HepG2 (cell line): Measurements from ENCODE around the gene ACTR1B. TPM values are rescaled to one million over a fixed set of nuclear protein-coding genes. Genes with fewer than 3 reads are reported as not detected.

ENCODE experiments used
- ETV5 ChIP-seq: IDR thresholded peaks from 2 replicates; pipeline ENCODE4 v1.6.1; 2018; ENCODE audit warnings: missing biosample characterization, missing genetic modification reagents, inconsistent platforms, borderline replicate concordance
- GMEB1 ChIP-seq: sonication (generic); formaldehyde crosslinking; IDR thresholded peaks from 2 replicates; pipeline ENCODE4 v1.5.1; 2020; ENCODE audit warnings: missing genetic modification reagents, mild to moderate bottlenecking, borderline replicate concordance
- MAF1 ChIP-seq: sonication (generic); formaldehyde crosslinking; IDR thresholded peaks from 2 replicates; pipeline ENCODE4 v1.5.0; 2020; ENCODE audit warnings: missing genetic modification reagents, borderline replicate concordance
- TP53 ChIP-seq: sonication (generic); formaldehyde crosslinking; conservative IDR thresholded peaks from 2 replicates; pipeline ENCODE4 v1.4.0; 2020; ENCODE audit warnings: missing genetic modification reagents
- TRIM24 ChIP-seq: sonication (generic); formaldehyde crosslinking; IDR thresholded peaks from 2 replicates; pipeline ENCODE4 v1.8.0; 2022; ENCODE audit warnings: mild to moderate bottlenecking, missing genetic modification reagents
- ZFP41 ChIP-seq: sonication (generic); formaldehyde crosslinking; IDR thresholded peaks from 2 replicates; pipeline ENCODE4 v1.4.0; 2020; ENCODE audit warnings: mild to moderate bottlenecking, missing genetic modification reagents, borderline replicate concordance
- ZNF414 ChIP-seq: sonication (generic); formaldehyde crosslinking; IDR thresholded peaks from 2 replicates; pipeline ENCODE4 v1.5.0; 2020; ENCODE audit warnings: missing genetic modification reagents
- ZNF512B ChIP-seq: sonication (generic); formaldehyde crosslinking; IDR thresholded peaks from 2 replicates; pipeline ENCODE4 v1.5.1; 2020; ENCODE audit warnings: missing genetic modification reagents, mild to moderate bottlenecking, borderline replicate concordance
- ZNF780A ChIP-seq: sonication (generic); formaldehyde crosslinking; IDR thresholded peaks from 2 replicates; pipeline ENCODE4 v1.8.0; 2022; ENCODE audit warnings: mild to moderate bottlenecking, missing genetic modification reagents, moderate library complexity
- polyA plus RNA-seq, 8 experiments: library from polyadenylated mRNA; depleted of rRNA in 3 of 8; stranded (reverse) in 7 of 8; unstranded in 1 of 8; fragments of >200 nt; fragmentation: Illumina TruSeq in 4 of 8; extraction: Trizol in 4 of 8; gene quantifications; 2 replicates each; pipeline versions ENCODE4 v1.2.1 to v1.2.3, GENCODE V29; 2011 to 2016; ENCODE audit warnings: low read depth in 4 of 8, missing spikeins in 1 of 8, mixed read lengths in 1 of 8; ENCODE audit not compliant: insufficient read depth in 1 of 8
- total RNA-seq, 5 experiments: library from RNA; depleted of rRNA; stranded (reverse); fragments of >200 nt; fragmentation: Illumina TruSeq; extraction: Trizol; gene quantifications; 2 replicates each; pipeline ENCODE4 v1.2.3, GENCODE V29; 2016; ENCODE audit warnings: low read depth in 1 of 5
- TF ChIP-seq, protein P1 (sequence below): sonication (generic); formaldehyde crosslinking; conservative IDR thresholded peaks from 2 replicates; pipeline ENCODE4 v1.4.0; 2020; ENCODE audit warnings: mild to moderate bottlenecking, missing genetic modification reagents, moderate library complexity
- TF ChIP-seq, protein P2 (sequence below): sonication (generic); formaldehyde crosslinking; IDR thresholded peaks from 2 replicates; pipeline ENCODE4 v1.5.0; 2020; ENCODE audit warnings: mild to moderate bottlenecking, missing genetic modification reagents
- TF ChIP-seq, protein P3 (sequence below): sonication (generic); formaldehyde crosslinking; IDR thresholded peaks from 2 replicates; pipeline ENCODE4 v1.4.0; 2020; ENCODE audit warnings: mild to moderate bottlenecking, missing genetic modification reagents

ACTR1B gene
- total and polyA plus RNA-seq, 2 of the 13 experiments (the other 11 are each of a cell fraction or from before 2014, with no cell fraction given), result 61.7 to 76.7 TPM

GRCh38 chr2:97663962-97664635, at the start of gene ACTR1B (continued):
- TF ChIP-seq, protein P1, sequence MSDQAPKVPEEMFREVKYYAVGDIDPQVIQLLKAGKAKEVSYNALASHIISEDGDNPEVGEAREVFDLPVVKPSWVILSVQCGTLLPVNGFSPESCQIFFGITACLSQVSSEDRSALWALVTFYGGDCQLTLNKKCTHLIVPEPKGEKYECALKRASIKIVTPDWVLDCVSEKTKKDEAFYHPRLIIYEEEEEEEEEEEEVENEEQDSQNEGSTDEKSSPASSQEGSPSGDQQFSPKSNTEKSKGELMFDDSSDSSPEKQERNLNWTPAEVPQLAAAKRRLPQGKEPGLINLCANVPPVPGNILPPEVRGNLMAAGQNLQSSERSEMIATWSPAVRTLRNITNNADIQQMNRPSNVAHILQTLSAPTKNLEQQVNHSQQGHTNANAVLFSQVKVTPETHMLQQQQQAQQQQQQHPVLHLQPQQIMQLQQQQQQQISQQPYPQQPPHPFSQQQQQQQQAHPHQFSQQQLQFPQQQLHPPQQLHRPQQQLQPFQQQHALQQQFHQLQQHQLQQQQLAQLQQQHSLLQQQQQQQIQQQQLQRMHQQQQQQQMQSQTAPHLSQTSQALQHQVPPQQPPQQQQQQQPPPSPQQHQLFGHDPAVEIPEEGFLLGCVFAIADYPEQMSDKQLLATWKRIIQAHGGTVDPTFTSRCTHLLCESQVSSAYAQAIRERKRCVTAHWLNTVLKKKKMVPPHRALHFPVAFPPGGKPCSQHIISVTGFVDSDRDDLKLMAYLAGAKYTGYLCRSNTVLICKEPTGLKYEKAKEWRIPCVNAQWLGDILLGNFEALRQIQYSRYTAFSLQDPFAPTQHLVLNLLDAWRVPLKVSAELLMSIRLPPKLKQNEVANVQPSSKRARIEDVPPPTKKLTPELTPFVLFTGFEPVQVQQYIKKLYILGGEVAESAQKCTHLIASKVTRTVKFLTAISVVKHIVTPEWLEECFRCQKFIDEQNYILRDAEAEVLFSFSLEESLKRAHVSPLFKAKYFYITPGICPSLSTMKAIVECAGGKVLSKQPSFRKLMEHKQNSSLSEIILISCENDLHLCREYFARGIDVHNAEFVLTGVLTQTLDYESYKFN (CRISPR knock-in tag), result peak; percentile 14
- TF ChIP-seq ZNF512B (no peak), ETV5 (CRISPR knock-in tag) (peak; percentile 49; the same call in 1 of the 2 replicates), GMEB1 (CRISPR knock-in tag) (peak; percentile 78; the same call in 1 of the 2 replicates), TP53 (CRISPR knock-in tag) (0 out of 2 replicates have a peak, but pooled peaks have one; percentile 74), ZNF414 (CRISPR knock-in tag) (0 out of 2 replicates have a peak, but pooled peaks have one; percentile 52), TRIM24 (no peak), ZFP41 (CRISPR knock-in tag) (no peak), ZNF780A (no peak), MAF1 (CRISPR knock-in tag) (0 out of 2 replicates have a peak, but pooled peaks have one; percentile 29)
- TF ChIP-seq, protein P2, sequence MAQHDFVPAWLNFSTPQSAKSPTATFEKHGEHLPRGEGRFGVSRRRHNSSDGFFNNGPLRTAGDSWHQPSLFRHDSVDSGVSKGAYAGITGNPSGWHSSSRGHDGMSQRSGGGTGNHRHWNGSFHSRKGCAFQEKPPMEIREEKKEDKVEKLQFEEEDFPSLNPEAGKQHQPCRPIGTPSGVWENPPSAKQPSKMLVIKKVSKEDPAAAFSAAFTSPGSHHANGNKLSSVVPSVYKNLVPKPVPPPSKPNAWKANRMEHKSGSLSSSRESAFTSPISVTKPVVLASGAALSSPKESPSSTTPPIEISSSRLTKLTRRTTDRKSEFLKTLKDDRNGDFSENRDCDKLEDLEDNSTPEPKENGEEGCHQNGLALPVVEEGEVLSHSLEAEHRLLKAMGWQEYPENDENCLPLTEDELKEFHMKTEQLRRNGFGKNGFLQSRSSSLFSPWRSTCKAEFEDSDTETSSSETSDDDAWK (CRISPR knock-in tag), result no peak
- TF ChIP-seq, protein P3, sequence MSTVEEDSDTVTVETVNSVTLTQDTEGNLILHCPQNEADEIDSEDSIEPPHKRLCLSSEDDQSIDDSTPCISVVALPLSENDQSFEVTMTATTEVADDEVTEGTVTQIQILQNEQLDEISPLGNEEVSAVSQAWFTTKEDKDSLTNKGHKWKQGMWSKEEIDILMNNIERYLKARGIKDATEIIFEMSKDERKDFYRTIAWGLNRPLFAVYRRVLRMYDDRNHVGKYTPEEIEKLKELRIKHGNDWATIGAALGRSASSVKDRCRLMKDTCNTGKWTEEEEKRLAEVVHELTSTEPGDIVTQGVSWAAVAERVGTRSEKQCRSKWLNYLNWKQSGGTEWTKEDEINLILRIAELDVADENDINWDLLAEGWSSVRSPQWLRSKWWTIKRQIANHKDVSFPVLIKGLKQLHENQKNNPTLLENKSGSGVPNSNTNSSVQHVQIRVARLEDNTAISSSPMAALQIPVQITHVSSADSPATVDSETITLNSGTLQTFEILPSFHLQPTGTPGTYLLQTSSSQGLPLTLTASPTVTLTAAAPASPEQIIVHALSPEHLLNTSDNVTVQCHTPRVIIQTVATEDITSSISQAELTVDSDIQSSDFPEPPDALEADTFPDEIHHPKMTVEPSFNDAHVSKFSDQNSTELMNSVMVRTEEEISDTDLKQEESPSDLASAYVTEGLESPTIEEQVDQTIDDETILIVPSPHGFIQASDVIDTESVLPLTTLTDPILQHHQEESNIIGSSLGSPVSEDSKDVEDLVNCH (CRISPR knock-in tag), result no peak
